Activated effector memory CD4-positive, alpha-beta T cell treated with Interleukin-2 at 50 U/mL for 16 hours (primary cell): ENCODE data around the gene TUBGCP3.

ENCODE experiments used
- DNase-seq: peaks from one replicate; pipeline ENCODE4 v3.0.0-alpha.2; 2020

Gene TUBGCP3

GRCh38 chr13:112451512-112452379 lies 136.2 kb downstream of the TUBGCP3 start:
- no peak for DNase-seq

DNA sequence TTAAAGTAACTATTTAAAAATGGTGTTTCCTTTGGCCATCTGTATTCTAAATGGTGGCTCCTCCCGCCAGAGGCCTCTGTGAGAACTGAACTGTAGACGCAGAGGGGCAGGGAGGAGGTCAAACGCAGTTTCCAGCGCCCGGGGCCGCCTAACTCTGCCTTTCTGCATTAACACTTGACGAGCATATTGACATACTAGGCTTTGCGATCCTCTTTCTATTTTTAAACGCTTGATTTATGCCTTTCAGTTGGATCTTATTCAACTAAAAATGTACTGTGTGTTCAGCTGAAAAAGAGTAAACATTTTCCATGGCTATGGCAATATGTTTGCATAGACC lies 137.1 kb downstream of the TUBGCP3 start:
- no peak for DNase-seq

- no peak for DNase-seq
These were observed 137.6 kb downstream of the TUBGCP3 start for GRCh38 chr13:112450118-112450903.

- no peak for DNase-seq
These were observed 138.4 kb downstream of the TUBGCP3 start for GRCh38 chr13:112449545-112449930.

DNA sequence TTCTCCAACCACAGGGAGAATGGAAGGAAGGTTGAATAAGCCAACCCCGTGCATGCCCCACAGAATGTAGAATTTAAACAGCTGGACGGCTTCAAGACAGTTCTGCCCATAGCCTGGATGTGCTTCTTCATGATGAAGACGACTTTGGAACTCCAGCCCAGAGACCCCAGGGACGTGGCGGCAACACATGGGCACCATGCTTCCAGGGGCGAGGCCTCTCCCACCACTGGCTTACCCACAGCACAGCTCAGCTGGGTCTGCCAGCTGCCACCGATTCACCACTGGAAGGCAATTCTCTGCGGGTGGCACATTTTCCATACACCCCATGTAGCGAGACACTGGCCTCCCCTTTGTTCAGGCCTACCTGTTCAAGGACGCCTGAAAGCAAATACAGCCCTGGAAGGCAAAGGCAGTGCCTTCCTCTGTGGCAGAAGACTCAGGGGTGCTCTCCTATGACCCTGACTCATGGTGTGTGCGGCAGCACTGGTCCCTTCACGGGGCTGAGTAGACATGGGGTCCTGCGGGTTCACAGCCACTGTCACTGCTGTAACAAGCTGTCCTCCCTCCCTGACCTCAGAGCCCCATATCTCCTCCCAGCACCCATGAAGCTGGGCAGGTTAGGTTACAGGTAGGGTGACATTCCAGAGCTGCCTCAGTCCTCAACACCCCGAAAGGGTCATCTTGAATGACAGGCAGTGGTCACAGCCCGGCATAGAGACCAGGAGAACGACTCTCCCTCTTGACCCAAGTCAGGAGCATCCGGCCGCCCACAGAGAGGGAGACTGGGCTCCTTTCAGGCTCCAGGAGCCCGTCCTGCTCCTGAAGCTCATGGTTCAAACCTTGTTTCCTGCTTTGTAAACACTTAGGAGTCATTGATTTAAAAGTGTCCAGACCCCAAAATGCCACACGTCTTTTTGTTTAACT lies 139.1 kb downstream of the TUBGCP3 start:
- DNase-seq, result no peak

DNA sequence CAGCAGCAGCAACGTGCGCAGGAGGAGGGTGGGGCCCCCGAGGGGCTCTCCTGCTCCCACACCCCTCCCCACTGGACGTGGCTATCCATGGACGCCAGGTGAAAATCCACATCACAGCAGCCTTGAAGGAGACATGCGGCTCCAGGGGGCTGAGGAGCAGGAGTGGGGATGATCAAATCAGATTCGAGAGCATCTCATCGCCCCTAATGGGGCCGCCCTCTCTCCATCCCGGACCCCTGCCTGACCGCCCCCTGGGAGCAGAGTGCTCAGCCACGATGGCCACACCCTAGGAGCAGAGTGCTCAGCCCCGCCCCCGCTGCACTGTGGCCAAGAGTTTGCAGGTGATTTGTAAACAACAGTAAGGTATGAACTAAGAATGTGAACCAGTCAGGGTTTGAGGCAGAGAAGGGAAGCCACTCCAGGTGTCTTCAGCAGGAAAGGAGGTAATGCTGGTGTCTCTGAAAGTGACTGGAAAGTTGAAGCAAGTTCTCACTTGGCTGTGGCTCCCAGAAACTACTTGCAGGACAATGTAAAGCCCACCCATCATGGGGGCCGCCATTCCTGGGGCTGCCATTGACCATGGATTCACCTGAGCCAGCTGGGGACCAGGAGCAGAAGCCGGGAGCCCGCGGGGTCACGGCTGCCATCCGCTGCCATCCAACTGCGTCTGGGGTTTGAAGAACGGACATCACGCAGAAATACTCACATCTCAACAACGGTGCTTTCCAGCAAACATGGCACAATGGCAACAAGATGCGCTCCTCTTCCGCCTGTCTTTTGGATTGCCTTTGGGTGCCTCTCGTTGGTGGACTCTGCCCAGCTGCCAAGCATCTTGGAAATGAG lies 140.0 kb downstream of the TUBGCP3 start:
- DNase-seq, result no peak

DNA sequence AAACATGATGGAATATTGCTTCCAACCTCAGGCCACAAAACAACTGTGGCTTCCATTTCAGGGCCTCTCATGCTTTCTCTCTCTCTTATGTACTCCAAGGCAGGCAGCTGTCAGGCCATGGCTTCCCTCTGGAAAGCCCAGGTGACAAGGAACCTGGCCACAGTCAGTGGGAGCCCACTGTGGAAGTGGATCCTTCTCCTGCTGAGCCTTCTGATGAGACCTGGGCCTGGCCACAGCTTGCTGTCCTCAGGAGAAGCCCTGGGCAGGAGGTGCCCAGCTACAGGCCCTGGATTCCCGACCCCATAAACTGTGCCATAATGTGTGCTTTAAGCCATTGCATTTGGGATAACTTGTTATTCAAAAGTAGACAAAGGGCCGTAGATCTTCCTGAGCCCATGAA lies 140.6 kb downstream of the TUBGCP3 start:
- no peak for DNase-seq

- DNase-seq, result no peak
These were observed 141.1 kb downstream of the TUBGCP3 start for GRCh38 chr13:112446867-112447266.

DNA sequence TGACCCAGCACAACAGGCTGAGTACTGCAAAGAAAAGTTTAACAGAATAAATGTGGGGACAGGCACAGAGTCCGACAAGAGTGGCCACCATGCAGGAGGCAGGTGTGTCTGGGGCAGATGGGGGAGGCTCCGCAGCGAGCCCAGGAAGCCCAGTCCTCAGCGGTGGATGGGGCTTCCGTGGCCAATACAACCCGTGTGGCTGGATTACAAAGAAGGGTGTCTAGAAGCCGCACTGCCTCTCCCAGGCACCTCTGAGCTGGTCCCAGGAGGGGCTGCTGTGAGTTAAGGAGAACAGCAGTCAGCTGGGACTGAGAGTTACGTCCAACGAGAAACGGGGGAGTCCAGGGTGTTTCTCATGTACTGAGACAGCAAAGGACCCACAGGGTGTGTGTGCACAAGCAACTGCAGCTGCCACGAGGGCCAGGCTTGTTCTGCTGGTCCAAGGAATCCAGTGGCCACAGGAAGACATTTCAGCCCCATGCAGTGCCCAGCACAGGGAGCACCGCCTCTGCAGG lies 141.5 kb downstream of the TUBGCP3 start:
- no peak for DNase-seq

DNA sequence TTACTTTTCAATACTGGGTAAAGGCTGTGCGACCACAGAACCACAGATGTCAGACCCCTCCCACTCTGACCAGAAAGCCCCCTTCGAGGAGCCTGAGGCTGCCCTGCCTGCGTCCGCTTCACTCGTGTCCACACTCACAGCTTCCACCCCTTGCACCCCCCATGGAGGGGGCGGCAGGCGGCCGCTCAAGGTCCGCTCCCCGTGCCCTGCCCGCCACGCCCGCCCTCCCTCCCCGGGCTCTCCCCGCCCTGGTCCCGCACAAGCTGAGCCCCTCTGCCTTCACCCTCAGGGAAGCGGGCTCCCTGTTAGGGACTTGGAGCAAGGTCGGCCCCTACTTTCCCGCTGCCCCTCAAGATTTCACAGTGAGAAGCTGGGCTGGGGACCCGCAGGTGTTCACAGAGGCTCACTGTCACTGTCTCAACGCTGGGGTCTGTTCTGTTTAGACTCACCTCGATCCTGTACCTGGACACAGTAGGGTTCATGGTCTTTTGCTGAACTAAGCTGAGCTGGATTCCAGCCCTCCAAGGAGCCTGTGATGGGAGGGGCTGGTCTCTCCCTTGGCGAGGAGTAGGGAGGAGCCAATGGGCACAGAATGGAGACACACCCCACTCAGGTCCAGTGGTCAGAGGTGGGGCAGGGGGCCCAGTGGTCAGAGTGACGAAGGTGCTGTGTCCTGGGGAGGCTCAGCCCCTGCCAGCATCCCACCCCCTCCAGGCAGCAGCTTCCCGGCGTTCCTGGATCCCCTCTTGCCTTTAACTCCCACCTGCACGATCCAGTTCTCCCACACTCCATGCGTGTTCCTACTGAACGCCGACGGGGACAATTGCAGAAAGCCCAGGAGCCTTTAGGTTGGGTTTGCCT lies 142.3 kb downstream of the TUBGCP3 start:
- no peak for DNase-seq

GRCh38 chr13:112444416-112445399 lies 143.2 kb downstream of the TUBGCP3 start:
- DNase-seq, result no peak

DNA sequence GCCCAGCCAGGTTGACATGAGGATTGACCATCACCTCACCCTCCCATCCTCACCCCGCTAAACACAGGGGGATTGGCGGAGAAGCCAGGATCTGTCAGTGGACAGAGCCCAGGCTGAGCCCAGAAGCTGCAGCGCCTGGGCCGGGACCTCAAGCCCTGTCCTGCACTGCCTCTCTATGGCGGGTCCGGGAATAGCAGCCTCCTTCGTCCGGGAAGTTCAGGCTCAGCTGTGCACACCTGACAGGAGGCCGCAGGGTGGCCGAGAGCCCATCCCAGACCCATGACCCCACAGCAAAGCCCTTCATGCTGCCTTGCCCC lies 144.0 kb downstream of the TUBGCP3 start:
- DNase-seq, result no peak

- no peak for DNase-seq
These were observed 144.6 kb downstream of the TUBGCP3 start for GRCh38 chr13:112443191-112443994.

GRCh38 chr13:112442483-112443090 lies 145.4 kb downstream of the TUBGCP3 start:
- DNase-seq, result no peak

GRCh38 chr13:112441779-112442310 lies 146.1 kb downstream of the TUBGCP3 start:
- DNase-seq, result no peak

DNA sequence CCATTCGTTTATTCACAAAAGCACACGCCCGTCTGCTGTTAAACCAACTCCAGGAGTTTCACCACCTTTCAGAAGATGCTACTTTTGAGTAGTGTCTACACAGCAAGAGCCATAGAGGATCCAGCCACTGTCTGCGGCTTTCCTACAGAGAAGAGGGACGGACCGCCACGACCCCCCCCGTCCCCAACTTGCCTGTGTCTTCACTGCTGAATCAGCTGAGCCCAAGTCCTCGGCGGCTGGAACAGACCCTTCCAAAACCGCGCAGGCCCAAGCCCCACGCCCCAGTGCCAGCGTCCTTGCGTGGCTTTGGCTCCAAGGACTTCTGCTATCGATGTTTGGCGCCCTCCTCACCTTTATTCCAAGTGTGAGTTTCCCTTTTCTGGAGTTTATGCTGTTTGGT lies 146.7 kb downstream of the TUBGCP3 start:
- DNase-seq, result no peak

DNA sequence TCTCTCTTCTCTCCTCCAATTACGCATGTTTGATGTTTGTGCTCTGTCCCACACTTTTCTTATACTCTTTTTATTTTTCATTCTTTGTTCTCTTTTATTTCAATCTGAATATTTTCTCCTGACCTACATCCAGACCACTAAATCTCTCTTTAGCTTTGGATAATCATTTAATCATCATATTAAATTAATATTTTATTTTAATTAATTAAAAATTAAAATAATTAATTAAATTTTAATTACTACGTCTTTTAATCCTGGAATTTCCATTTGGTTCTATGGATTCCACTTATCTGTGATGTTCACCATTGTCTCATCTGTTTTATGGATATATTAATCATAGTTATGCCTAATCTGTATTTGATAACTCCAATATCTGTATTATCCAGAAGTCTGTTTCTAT lies 149.4 kb downstream of the TUBGCP3 start:
- DNase-seq, result no peak

- DNase-seq, result no peak
These were observed 149.9 kb downstream of the TUBGCP3 start for GRCh38 chr13:112438094-112438493.
